OCI-LY3 (cell line): Measurements from ENCODE around the gene DOCK6.

ENCODE experiments used
- CTCF ChIP-seq: fragments of 200-600, 300-600 bp; sonication (generic); IDR thresholded peaks from 2 replicates; pipeline ENCODE4 v1.5.1; 2014; ENCODE audit warnings: antibody characterized with exemption, low read length, low read depth
- EZH2phosphoT487 ChIP-seq: fragments of 200-600 bp; shearing (Covaris generic); IDR thresholded peaks from 2 replicates; pipeline ENCODE4 v1.6.1; 2018; ENCODE audit warnings: antibody characterized with exemption, mixed run types, low read depth

GRCh38 chr19:11190501-11190900, 71.8 kb downstream of the DOCK6 start:
- TF ChIP-seq CTCF (no peak), EZH2phosphoT487 (no peak)
